ENCODE results near the gene ABCC3. TPM values are rescaled to one million over a fixed set of nuclear protein-coding genes. Genes with fewer than 3 reads are reported as not detected.

Gene ABCC3
- total and polyA plus RNA-seq, 9 of the 15 experiments (the other 6 are each of a cell fraction or from before 2014, with no cell fraction given) = 0.03 to 1.6 (median 0.42) TPM; not detected in 5

DNA sequence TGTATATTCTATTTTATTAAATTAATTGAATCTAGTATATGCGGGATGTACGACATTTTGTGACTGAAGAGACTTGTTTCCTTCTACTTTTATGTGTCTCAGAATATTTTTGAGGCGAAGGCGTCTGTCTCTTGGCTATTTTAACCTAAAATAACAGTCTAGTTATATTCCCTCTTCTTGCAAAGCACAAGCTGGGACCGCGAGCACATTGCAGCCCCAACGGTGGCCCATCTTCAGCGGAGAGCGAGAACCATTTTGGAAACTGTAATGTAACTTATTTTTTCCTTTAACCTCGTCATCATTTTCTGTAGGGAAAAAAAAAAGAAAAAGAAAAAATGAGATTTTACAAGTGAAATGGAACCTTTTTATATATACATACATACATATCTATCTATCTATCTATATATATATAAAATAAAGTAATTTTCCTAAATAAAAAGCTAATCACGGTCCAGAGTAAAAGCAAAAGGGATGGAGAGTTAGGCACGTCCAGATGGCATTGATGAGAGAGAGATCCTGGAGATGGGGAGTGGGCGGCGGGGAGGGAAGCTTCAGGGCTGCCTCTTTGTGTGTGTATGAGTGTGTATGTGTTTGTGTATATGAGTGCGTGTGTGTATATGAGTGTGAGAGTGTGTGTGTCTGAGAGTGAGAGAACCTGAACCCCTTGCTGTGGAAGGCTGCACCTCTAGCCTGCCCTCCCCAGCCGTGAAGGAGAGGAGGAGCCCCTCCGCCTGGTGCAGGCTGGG is 7.5 kb upstream of the ABCC3 start:
- Histone ChIP-seq H3K4me3 (no peak overlapping the region), H3K27ac (ENCODE audit: extremely low read depth, low read depth, low read length) (no peak overlapping the region), H3K36me3 (ENCODE audit: control insufficient read depth, insufficient read depth, low read length) (no peaks in the 10 kb centered on the region), H3K79me2 (ENCODE audit: control insufficient read depth, insufficient read depth, low read length) (no peaks in the 10 kb centered on the region), H3K4me1 (replicated peaks in 1 of 2; ENCODE audit: control insufficient read depth in 2 of 2, insufficient read depth in 2 of 2, low read length in 2 of 2) (peaks cover 0 to 32% of the 10 kb centered on the region in 2 experiments; a peak in 4 of 5 replicates), H3K9ac (ENCODE audit: insufficient read depth in 1 of 2, low read depth in 2 of 2, low read length in 2 of 2) (no peak overlapping the region), H3K27me3 (ENCODE audit: control insufficient read depth in 2 of 2, insufficient read depth in 2 of 2, low read length in 2 of 2) (peaks cover 16 to 41% of the 10 kb centered on the region in 2 experiments), H3K9me1 (ENCODE audit: control insufficient read depth, insufficient read depth, low read length) (no peaks in the 10 kb centered on the region), H2AFZ (ENCODE audit: low read depth, low read length) (no peak overlapping the region), H3K9me3 (replicated peaks; ENCODE audit: control insufficient read depth, insufficient read depth, low read depth, low read length) (no peaks in the 10 kb centered on the region), H3K4me2 (ENCODE audit: insufficient read depth, low read length) (no peak overlapping the region), H4K20me1 (replicated peaks; ENCODE audit: control insufficient read depth, insufficient read depth, low read length) (no peaks in the 10 kb centered on the region)
- ChIA-PET POLR2A (interaction anchor here (0.7 to 1.6 kb wide), 5 partner anchors 9 to 131 kb away, joined by 3 to 5 read pairs (median 5); no protein-coding TSS in a partner anchor), CTCF (ENCODE audit: low intra/inter-chr PET ratio) (interaction anchor here (0.7 to 1.7 kb wide), 2 partner anchors 81 to 144 kb away, joined by 3 to 9 read pairs; partner anchors contain the start of gene SPATA20)
- TF ChIP-seq ZNF263 (CRISPR knock-in tag; IDR thresholded peaks at IDR 0.05; ENCODE audit: borderline replicate concordance) = no peak
- 0 out of 2 replicates have a peak, but pooled peaks have one; percentile 3 for TF ChIP-seq CTBP1 (IDR thresholded peaks at IDR 0.05; ENCODE audit: borderline replicate concordance)
- no peak for FAIRE-seq
- 31% methylated on average over 15 of the region's 17 CpGs for WGBS (ENCODE audit: insufficient coverage, low coverage, missing lambda C conversion rate)
- intact Hi-C loops (cut with micrococcal nuclease) = loop anchor here (2.0 to 5.0 kb wide), 3 partner anchors 54 to 76 kb away; no protein-coding TSS in a partner anchor
- in situ Hi-C loops (cut with MboI) = loop anchor here (5.0 kb wide), 1 partner anchor 80 kb away; the partner anchor contains the start of gene SPATA20
- no peak for DNase-seq (ENCODE audit: extremely low read depth in 1 of 4, low spot score in 3 of 4)
- no TSS peak for BruUV-seq (replicated peaks)
- ATAC-seq = no peak
